Chondrocyte (in vitro differentiated cells): ENCODE measurements around the gene HMGXB3. TPM values are rescaled to one million over a fixed set of nuclear protein-coding genes. Genes with fewer than 3 reads are reported as not detected.

ENCODE experiments used
- DNase-seq: peaks from one replicate; pipeline ENCODE4 v3.0.0; 2021; ENCODE audit warnings: mixed read lengths, low spot score
- H3K27ac Mint-ChIP-seq: one replicate; pipeline ENCODE4 v1.8.0; 2021; ENCODE audit warnings: mild to moderate bottlenecking, moderate library complexity, mixed read lengths; ENCODE audit not compliant: unreplicated experiment
- H3K27me3 Mint-ChIP-seq: 2 replicates; pipeline ENCODE4 v1.8.0; 2021; ENCODE audit warnings: low read depth, mixed read lengths
- H3K36me3 Mint-ChIP-seq: 2 replicates; pipeline ENCODE4 v1.8.0; 2021; ENCODE audit warnings: low read depth, mixed read lengths
- H3K4me1 Mint-ChIP-seq: 2 replicates; pipeline ENCODE4 v1.8.0; 2021; ENCODE audit warnings: low read depth, mild to moderate bottlenecking, mixed read lengths
- H3K4me3 Mint-ChIP-seq: one replicate; pipeline ENCODE4 v1.8.0; 2021; ENCODE audit warnings: mild to moderate bottlenecking, moderate library complexity, mixed read lengths; ENCODE audit not compliant: unreplicated experiment
- H3K9me3 Mint-ChIP-seq: 2 replicates; pipeline ENCODE4 v1.8.0; 2021; ENCODE audit warnings: low read depth, mixed read lengths
- CTCF ChIP-seq: fragments of 200-600 bp; sonication (generic); IDR thresholded peaks from 2 replicates; pipeline ENCODE4 v1.5.0; 2021; ENCODE audit warnings: antibody characterized with exemption, mild to moderate bottlenecking, moderate library complexity
- total RNA-seq: library from RNA; stranded (reverse); gene quantifications from 3 replicates; pipeline ENCODE4 v1.2.1, GENCODE V29; 2021

The HMGXB3 gene
- total RNA-seq, 1 donor from 2014 or later, result 44.2 TPM

- Mint-ChIP-seq H3K27me3 (no peaks in the 10 kb centered on the region), H3K27ac (no peak overlapping the region), H3K4me3 (no peak overlapping the region), H3K4me1 (peaks cover 31% of the 10 kb centered on the region), H3K36me3 (peaks cover 3% of the 10 kb centered on the region), H3K9me3 (peaks cover 4% of the 10 kb centered on the region)
- peak; percentile 84 for DNase-seq
- no peak for TF ChIP-seq CTCF
Measured at GRCh38 chr5:150069672-150070627, 69.4 kb downstream of the HMGXB3 start.

GRCh38 chr5:150070821-150071220 is 70.3 kb downstream of the HMGXB3 start:
- Mint-ChIP-seq H3K36me3 (peaks cover 3% of the 10 kb centered on the region), H3K27me3 (no peaks in the 10 kb centered on the region), H3K4me1 (peaks cover 23% of the 10 kb centered on the region), H3K9me3 (peaks cover 4% of the 10 kb centered on the region), H3K4me3 (no peak overlapping the region), H3K27ac (no peak overlapping the region)
- TF ChIP-seq CTCF, result no peak
- DNase-seq, result no peak

- Mint-ChIP-seq H3K27me3 (no peaks in the 10 kb centered on the region), H3K4me3 (no peak overlapping the region), H3K9me3 (peaks cover 4% of the 10 kb centered on the region), H3K36me3 (peaks cover 3% of the 10 kb centered on the region), H3K4me1 (peaks cover 5% of the 10 kb centered on the region), H3K27ac (no peak overlapping the region)
- TF ChIP-seq CTCF, result no peak
- DNase-seq, result no peak
Measured at GRCh38 chr5:150073086-150073625, 72.6 kb downstream of the HMGXB3 start.

GRCh38 chr5:150073677-150074076 is 73.1 kb downstream of the HMGXB3 start:
- DNase-seq, result no peak
- H3K27ac Mint-ChIP-seq, result no peak overlapping the region
- H3K4me3 Mint-ChIP-seq, result no peak overlapping the region
- H3K27me3 Mint-ChIP-seq, result no peaks in the 10 kb centered on the region
- TF ChIP-seq CTCF, result no peak
- peaks cover under 1% of the 10 kb centered on the region for H3K4me1 Mint-ChIP-seq
- peaks cover 3% of the 10 kb centered on the region for H3K36me3 Mint-ChIP-seq
- peaks cover 4% of the 10 kb centered on the region for H3K9me3 Mint-ChIP-seq

GRCh38 chr5:150075233-150075632 is 74.7 kb downstream of the HMGXB3 start:
- Mint-ChIP-seq H3K27me3 (no peaks in the 10 kb centered on the region), H3K4me1 (no peaks in the 10 kb centered on the region), H3K27ac (no peak overlapping the region), H3K36me3 (peaks cover 3% of the 10 kb centered on the region), H3K4me3 (no peak overlapping the region), H3K9me3 (peaks cover 4% of the 10 kb centered on the region)
- TF ChIP-seq CTCF, result no peak
- DNase-seq, result no peak
